HepG2 (cell line): ENCODE results near the gene TUBB3. TPM values are rescaled to one million over a fixed set of nuclear protein-coding genes. Genes with fewer than 3 reads are reported as not detected.

Experiments used
- BRD4 ChIP-seq: sonication (generic); formaldehyde crosslinking; IDR thresholded peaks from 2 replicates; pipeline ENCODE4 v1.4.0; 2020; ENCODE audit warnings: missing genetic modification reagents
- DNMT3B ChIP-seq: conservative IDR thresholded peaks from 2 replicates; pipeline ENCODE4 v1.6.1; 2016; ENCODE audit warnings: missing biosample characterization, control low read depth
- HNF4G ChIP-seq, 2 experiments: sonication (generic) in 1 of 2; formaldehyde crosslinking in 1 of 2; IDR thresholded peaks; 2 replicates each; pipeline versions ENCODE4 v1.4.0 to v1.6.1; 2011 to 2020; ENCODE audit warnings: borderline replicate concordance in 2 of 2, low read depth in 2 of 2, mild to moderate bottlenecking in 2 of 2, low read length in 1 of 2, missing genetic modification reagents in 1 of 2, moderate library complexity in 1 of 2
- HNRNPLL ChIP-seq: fragments of 200-400 bp; formaldehyde crosslinking; IDR thresholded peaks from 2 replicates; pipeline ENCODE4 v1.6.1; 2017; ENCODE audit warnings: mild to moderate bottlenecking, low read depth, low read length; ENCODE audit not compliant: poor library complexity, severe bottlenecking
- MZF1 ChIP-seq: sonication (generic); formaldehyde crosslinking; IDR thresholded peaks from 2 replicates; pipeline ENCODE4 v1.8.1; 2023; ENCODE audit warnings: mild to moderate bottlenecking, missing genetic modification reagents, borderline replicate concordance
- NFE2L1 ChIP-seq: sonication (generic); formaldehyde crosslinking; IDR thresholded peaks from 2 replicates; pipeline ENCODE4 v1.4.0; 2020; ENCODE audit warnings: missing genetic modification reagents, mild to moderate bottlenecking, borderline replicate concordance
- NFKBIZ ChIP-seq: IDR thresholded peaks from 2 replicates; pipeline ENCODE4 v1.6.1; 2018; ENCODE audit warnings: missing genetic modification reagents, missing compliant biosample characterization
- SP2 ChIP-seq: sonication (generic); formaldehyde crosslinking; IDR thresholded peaks from 2 replicates; pipeline ENCODE4 v1.5.1; 2020; ENCODE audit warnings: mild to moderate bottlenecking, missing genetic modification reagents
- ZBTB39 ChIP-seq: sonication (generic); formaldehyde crosslinking; IDR thresholded peaks from 2 replicates; pipeline ENCODE4 v1.5.0; 2020; ENCODE audit warnings: missing genetic modification reagents
- ZNF224 ChIP-seq: sonication (generic); formaldehyde crosslinking; IDR thresholded peaks from 2 replicates; pipeline ENCODE4 v1.5.0; 2020; ENCODE audit warnings: mild to moderate bottlenecking, missing genetic modification reagents
- ZNF350 ChIP-seq: sonication (generic); formaldehyde crosslinking; IDR thresholded peaks from 2 replicates; pipeline ENCODE4 v1.4.0; 2020; ENCODE audit warnings: mild to moderate bottlenecking, low read depth, missing genetic modification reagents, borderline replicate concordance
- ZNF567 ChIP-seq: sonication (generic); formaldehyde crosslinking; IDR thresholded peaks from 2 replicates; pipeline ENCODE4 v1.8.1; 2023; ENCODE audit warnings: mild to moderate bottlenecking, missing genetic modification reagents, borderline replicate concordance
- ZNF7 ChIP-seq: IDR thresholded peaks from 2 replicates; pipeline ENCODE4 v1.6.1; 2016; ENCODE audit warnings: missing biosample characterization, missing genetic modification reagents
- ZNF839 ChIP-seq: sonication (generic); formaldehyde crosslinking; IDR thresholded peaks from 2 replicates; pipeline ENCODE4 v1.4.0; 2020; ENCODE audit warnings: missing genetic modification reagents, mild to moderate bottlenecking, borderline replicate concordance
- ZSCAN21 ChIP-seq: sonication (generic); formaldehyde crosslinking; IDR thresholded peaks from 2 replicates; pipeline ENCODE4 v1.8.0; 2022; ENCODE audit warnings: mild to moderate bottlenecking, missing genetic modification reagents, moderate library complexity, borderline replicate concordance
- polyA plus RNA-seq, 8 experiments: library from polyadenylated mRNA; depleted of rRNA in 3 of 8; stranded (reverse) in 7 of 8; unstranded in 1 of 8; fragments of >200 nt; fragmentation: Illumina TruSeq in 4 of 8; extraction: Trizol in 4 of 8; gene quantifications; 2 replicates each; pipeline versions ENCODE4 v1.2.1 to v1.2.3, GENCODE V29; 2011 to 2016; ENCODE audit warnings: low read depth in 4 of 8, missing spikeins in 1 of 8, mixed read lengths in 1 of 8; ENCODE audit not compliant: insufficient read depth in 1 of 8
- total RNA-seq, 5 experiments: library from RNA; depleted of rRNA; stranded (reverse); fragments of >200 nt; fragmentation: Illumina TruSeq; extraction: Trizol; gene quantifications; 2 replicates each; pipeline ENCODE4 v1.2.3, GENCODE V29; 2016; ENCODE audit warnings: low read depth in 1 of 5
- TF ChIP-seq, protein P1 (sequence below): sonication (generic); formaldehyde crosslinking; IDR thresholded peaks from 2 replicates; pipeline ENCODE4 v1.5.0; 2020; ENCODE audit warnings: mild to moderate bottlenecking, missing genetic modification reagents, moderate library complexity
- TF ChIP-seq, protein P2 (sequence below): sonication (generic); formaldehyde crosslinking; IDR thresholded peaks from 2 replicates; pipeline ENCODE4 v1.4.0; 2020; ENCODE audit warnings: missing genetic modification reagents, borderline replicate concordance
- TF ChIP-seq, protein P3 (sequence below): sonication (generic); formaldehyde crosslinking; IDR thresholded peaks from 2 replicates; pipeline ENCODE4 v1.4.0; 2020; ENCODE audit warnings: mild to moderate bottlenecking, missing genetic modification reagents
- TF ChIP-seq, protein P4 (sequence below): IDR thresholded peaks from 2 replicates; pipeline ENCODE4 v1.6.1; 2016; ENCODE audit warnings: low read depth, borderline replicate concordance

Gene TUBB3
- total and polyA plus RNA-seq, 2 of the 13 experiments (the other 11 are each of a cell fraction or from before 2014, with no cell fraction given): 110 to 185 TPM

DNA sequence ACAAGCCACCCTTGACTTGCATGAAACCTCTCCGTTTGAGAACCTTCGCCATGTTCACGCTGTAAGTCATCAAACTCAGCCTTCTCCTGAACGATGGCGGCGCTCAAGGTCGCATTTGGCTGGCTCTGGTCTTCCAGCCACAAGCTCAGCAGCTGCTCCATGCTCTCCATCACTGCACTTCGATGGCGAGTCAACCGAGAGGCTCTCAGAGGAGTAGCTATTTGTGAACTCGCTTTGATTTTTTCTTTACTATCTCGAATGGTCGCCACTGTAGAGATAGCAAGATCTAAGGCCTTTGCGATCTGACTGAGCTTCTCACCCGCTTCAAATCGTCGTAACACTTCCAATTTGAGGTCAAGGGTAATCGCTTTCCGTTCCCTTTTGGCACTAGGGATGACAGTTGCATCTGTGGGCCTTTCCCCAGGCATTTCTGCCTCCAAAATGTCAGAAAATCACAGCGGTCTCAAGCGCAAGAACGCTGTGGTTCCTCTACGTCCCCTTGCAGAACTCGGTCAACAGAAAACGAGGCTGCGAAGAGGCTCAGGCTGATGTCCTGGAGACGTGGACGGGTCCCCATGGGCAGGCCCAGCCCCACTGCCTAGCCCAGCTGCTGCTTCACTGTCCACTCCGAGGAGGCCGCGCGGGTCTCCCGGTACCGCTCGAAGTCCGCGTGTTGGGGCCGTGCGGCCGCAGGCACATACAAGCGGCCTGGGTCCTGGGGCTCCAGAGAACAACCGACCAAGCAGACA is 48.5 kb downstream of the TUBB3 start (continued):
- TF ChIP-seq, protein P1, sequence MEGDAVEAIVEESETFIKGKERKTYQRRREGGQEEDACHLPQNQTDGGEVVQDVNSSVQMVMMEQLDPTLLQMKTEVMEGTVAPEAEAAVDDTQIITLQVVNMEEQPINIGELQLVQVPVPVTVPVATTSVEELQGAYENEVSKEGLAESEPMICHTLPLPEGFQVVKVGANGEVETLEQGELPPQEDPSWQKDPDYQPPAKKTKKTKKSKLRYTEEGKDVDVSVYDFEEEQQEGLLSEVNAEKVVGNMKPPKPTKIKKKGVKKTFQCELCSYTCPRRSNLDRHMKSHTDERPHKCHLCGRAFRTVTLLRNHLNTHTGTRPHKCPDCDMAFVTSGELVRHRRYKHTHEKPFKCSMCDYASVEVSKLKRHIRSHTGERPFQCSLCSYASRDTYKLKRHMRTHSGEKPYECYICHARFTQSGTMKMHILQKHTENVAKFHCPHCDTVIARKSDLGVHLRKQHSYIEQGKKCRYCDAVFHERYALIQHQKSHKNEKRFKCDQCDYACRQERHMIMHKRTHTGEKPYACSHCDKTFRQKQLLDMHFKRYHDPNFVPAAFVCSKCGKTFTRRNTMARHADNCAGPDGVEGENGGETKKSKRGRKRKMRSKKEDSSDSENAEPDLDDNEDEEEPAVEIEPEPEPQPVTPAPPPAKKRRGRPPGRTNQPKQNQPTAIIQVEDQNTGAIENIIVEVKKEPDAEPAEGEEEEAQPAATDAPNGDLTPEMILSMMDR (CRISPR knock-in tag): peak; percentile 18; the same call in 1 of the 2 replicates
- TF ChIP-seq, protein P2, sequence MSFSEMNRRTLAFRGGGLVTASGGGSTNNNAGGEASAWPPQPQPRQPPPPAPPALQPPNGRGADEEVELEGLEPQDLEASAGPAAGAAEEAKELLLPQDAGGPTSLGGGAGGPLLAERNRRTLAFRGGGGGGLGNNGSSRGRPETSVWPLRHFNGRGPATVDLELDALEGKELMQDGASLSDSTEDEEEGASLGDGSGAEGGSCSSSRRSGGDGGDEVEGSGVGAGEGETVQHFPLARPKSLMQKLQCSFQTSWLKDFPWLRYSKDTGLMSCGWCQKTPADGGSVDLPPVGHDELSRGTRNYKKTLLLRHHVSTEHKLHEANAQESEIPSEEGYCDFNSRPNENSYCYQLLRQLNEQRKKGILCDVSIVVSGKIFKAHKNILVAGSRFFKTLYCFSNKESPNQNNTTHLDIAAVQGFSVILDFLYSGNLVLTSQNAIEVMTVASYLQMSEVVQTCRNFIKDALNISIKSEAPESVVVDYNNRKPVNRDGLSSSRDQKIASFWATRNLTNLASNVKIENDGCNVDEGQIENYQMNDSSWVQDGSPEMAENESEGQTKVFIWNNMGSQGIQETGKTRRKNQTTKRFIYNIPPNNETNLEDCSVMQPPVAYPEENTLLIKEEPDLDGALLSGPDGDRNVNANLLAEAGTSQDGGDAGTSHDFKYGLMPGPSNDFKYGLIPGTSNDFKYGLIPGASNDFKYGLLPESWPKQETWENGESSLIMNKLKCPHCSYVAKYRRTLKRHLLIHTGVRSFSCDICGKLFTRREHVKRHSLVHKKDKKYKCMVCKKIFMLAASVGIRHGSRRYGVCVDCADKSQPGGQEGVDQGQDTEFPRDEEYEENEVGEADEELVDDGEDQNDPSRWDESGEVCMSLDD (CRISPR knock-in tag): peak; percentile 12; the same call in 1 of the 2 replicates
- peak; percentile 60; the same call in 1 of the 2 replicates for TF ChIP-seq ZSCAN21 (CRISPR knock-in tag)
- TF ChIP-seq HNRNPLL: peak; percentile 55
- peak; percentile 78; the same call in 1 of the 2 replicates for TF ChIP-seq ZNF350 (CRISPR knock-in tag)
- no peak for TF ChIP-seq ZBTB39
- TF ChIP-seq, protein P3, sequence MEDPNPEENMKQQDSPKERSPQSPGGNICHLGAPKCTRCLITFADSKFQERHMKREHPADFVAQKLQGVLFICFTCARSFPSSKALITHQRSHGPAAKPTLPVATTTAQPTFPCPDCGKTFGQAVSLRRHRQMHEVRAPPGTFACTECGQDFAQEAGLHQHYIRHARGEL (CRISPR knock-in tag): no peak
- peak; percentile 48; the same call in 1 of the 2 replicates for TF ChIP-seq SP2
- peak; percentile 49; the same call in 1 of the 2 replicates for TF ChIP-seq ZNF224 (CRISPR knock-in tag)
- TF ChIP-seq NFE2L1: peak; percentile 82; the same call in 1 of the 2 replicates
- no peak for TF ChIP-seq MZF1 (CRISPR knock-in tag)
- 0 out of 2 replicates have a peak, but pooled peaks have one; percentile 30 for TF ChIP-seq NFKBIZ (CRISPR knock-in tag)
- TF ChIP-seq DNMT3B: peak; percentile 93; the same call in 1 of the 2 replicates
- TF ChIP-seq BRD4 (CRISPR knock-in tag): peak; percentile 2; the same call in 1 of the 2 replicates
- TF ChIP-seq HNF4G (IDR thresholded peaks at IDR 0.05; ENCODE audit: borderline replicate concordance, low read depth, low read length): no peak
- TF ChIP-seq HNF4G (CRISPR knock-in tag; IDR thresholded peaks at IDR 0.05; ENCODE audit: borderline replicate concordance, low read depth): 0 out of 2 replicates have a peak, but pooled peaks have one; percentile 47
- no peak for TF ChIP-seq ZNF567 (CRISPR knock-in tag)
- TF ChIP-seq ZNF839: peak; percentile 97; the same call in 1 of the 2 replicates
- TF ChIP-seq ZNF7 (CRISPR knock-in tag): no peak
- TF ChIP-seq, protein P4, sequence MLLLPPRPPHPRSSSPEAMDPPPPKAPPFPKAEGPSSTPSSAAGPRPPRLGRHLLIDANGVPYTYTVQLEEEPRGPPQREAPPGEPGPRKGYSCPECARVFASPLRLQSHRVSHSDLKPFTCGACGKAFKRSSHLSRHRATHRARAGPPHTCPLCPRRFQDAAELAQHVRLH: no peak
